HCEC 1CT (cell line): Measurements from ENCODE around the gene FNDC7.
"Not testable (repeated sequence)": the region's sequence is repeated elsewhere in the genome, so short reads cannot be mapped to it uniquely, and the experiment has no call there.

Source experiments
- DNase-seq: peaks from one replicate; pipeline ENCODE4 v3.0.0-alpha.2; 2017

The FNDC7 gene

GRCh38 chr1:108712606-108713150 lies at the start of gene FNDC7:
TSS of gene FNDC7 (plus strand) at chr1:108712908. CDS start at chr1:108712934, 26 bp downstream.
- no peak for DNase-seq

- no peak for DNase-seq
These were observed 49.6 kb upstream of the FNDC7 start for GRCh38 chr1:108663074-108663473.

- DNase-seq = no peak
These were observed 48.2 kb upstream of the FNDC7 start for GRCh38 chr1:108664481-108664880.

GRCh38 chr1:108665067-108665466 lies 47.6 kb upstream of the FNDC7 start:
- no peak for DNase-seq

GRCh38 chr1:108665771-108666170 lies 46.9 kb upstream of the FNDC7 start:
- DNase-seq = no peak

- DNase-seq = not testable (repeated sequence)
These were observed 45.3 kb upstream of the FNDC7 start for GRCh38 chr1:108667422-108667821.

- DNase-seq = no peak
These were observed 43.9 kb upstream of the FNDC7 start for GRCh38 chr1:108668777-108669176.

GRCh38 chr1:108669679-108670078 lies 43.0 kb upstream of the FNDC7 start:
- DNase-seq = no peak

GRCh38 chr1:108670131-108670773 lies 42.5 kb upstream of the FNDC7 start:
- no peak for DNase-seq

GRCh38 chr1:108671143-108671542 lies 41.6 kb upstream of the FNDC7 start:
- DNase-seq = no peak

- DNase-seq = no peak
These were observed 34.0 kb upstream of the FNDC7 start for GRCh38 chr1:108678706-108679105.

GRCh38 chr1:108679586-108680213 lies 33.0 kb upstream of the FNDC7 start:
- DNase-seq = no peak

- not testable (repeated sequence) for DNase-seq
These were observed 31.0 kb upstream of the FNDC7 start for GRCh38 chr1:108681701-108682100.

- no peak for DNase-seq
These were observed 27.2 kb upstream of the FNDC7 start for GRCh38 chr1:108685529-108685928.

GRCh38 chr1:108686614-108687313 lies 25.9 kb upstream of the FNDC7 start:
- DNase-seq = peak; percentile 39

- no peak for DNase-seq
These were observed 21.4 kb upstream of the FNDC7 start for GRCh38 chr1:108691128-108691941.

GRCh38 chr1:108691942-108692723 lies 20.6 kb upstream of the FNDC7 start, which contains the start of gene PRPF38B:
TSS of gene PRPF38B (plus strand) at chr1:108692310. CDS start at chr1:108692592, 282 bp downstream.
- peak; percentile 93 for DNase-seq

- DNase-seq = peak; percentile 76
These were observed 19.7 kb upstream of the FNDC7 start for GRCh38 chr1:108692724-108693655.

- DNase-seq = no peak
These were observed 17.2 kb upstream of the FNDC7 start for GRCh38 chr1:108695535-108695934.
